Activated CD4-positive, alpha-beta T cell treated with anti-CD3 and anti-CD28 coated beads, Interleukin-2, amount 50 U/mL, for 4 hours (primary cell): ENCODE results near the gene RBM7.

Source experiments
- DNase-seq, 2 experiments: peaks; one replicate each; pipeline ENCODE4 v3.0.0-alpha.2; 2020

Gene RBM7

GRCh38 chr11:114449845-114450244 lies 49.4 kb downstream of the RBM7 start:
- DNase-seq: no peak

- DNase-seq: no peak
These were observed 51.9 kb downstream of the RBM7 start for GRCh38 chr11:114452399-114452798.
